ENCODE results near the gene FAM13C. TPM values are rescaled to one million over a fixed set of nuclear protein-coding genes. Genes with fewer than 3 reads are reported as not detected.

The FAM13C gene
- 1.3 and 3.9 TPM in 2 replicates for total RNA-seq

GRCh38 chr10:59362144-59362958 is at the start of gene FAM13C:
TSS of gene FAM13C (minus strand) at chr10:59362549. CDS start at chr10:59362460, 89 bp downstream.

Other genes with a start within 250 kb of the FAM13C start
- gene PHYHIPL, start 185.9 kb downstream of the FAM13C start, total RNA-seq, result not detected in 2 replicates